Endothelial cell of umbilical vein (primary cell): ENCODE results near the gene COLEC11.

Experiments used
- CTCF ChIP-seq, 2 donors: IDR thresholded peaks; 1 replicate in 1 of 2; 2 replicates in 1 of 2; pipeline ENCODE4 v1.5.1; 2011; ENCODE audit warnings: low read length in 2 of 2, mild to moderate bottlenecking in 2 of 2, moderate library complexity in 2 of 2, control low read depth in 1 of 2, inconsistent platforms in 1 of 2, low read depth in 1 of 2; ENCODE audit not compliant: insufficient read depth in 1 of 2; ENCODE audit errors: extremely low read depth in 1 of 2
- EZH2 ChIP-seq: IDR thresholded peaks from 2 replicates; pipeline ENCODE4 v1.6.1; 2012; ENCODE audit warnings: borderline replicate concordance, low read depth, mild to moderate bottlenecking, moderate library complexity, low read length, inconsistent platforms; ENCODE audit not compliant: severe bottlenecking
- FOS ChIP-seq: IDR thresholded peaks from 2 replicates; pipeline ENCODE4 v1.6.1; 2011; ENCODE audit warnings: mild to moderate bottlenecking, low read length, moderate library complexity, borderline replicate concordance; ENCODE audit not compliant: insufficient read depth
- JUN ChIP-seq: IDR thresholded peaks from 2 replicates; pipeline ENCODE4 v1.6.1; 2011; ENCODE audit warnings: borderline replicate concordance, low read depth; ENCODE audit not compliant: insufficient read length, insufficient read depth
- MAX ChIP-seq: IDR thresholded peaks from 2 replicates; pipeline ENCODE4 v1.6.1; 2011; ENCODE audit not compliant: insufficient read depth, insufficient read length
- MYC ChIP-seq: IDR thresholded peaks from one replicate; pipeline ENCODE4 v1.6.1; 2011; ENCODE audit warnings: mild to moderate bottlenecking, low read depth, low read length
- POLR2A ChIP-seq: IDR thresholded peaks from 2 replicates; pipeline ENCODE4 v1.6.1; 2012; ENCODE audit warnings: low read depth, mild to moderate bottlenecking, control low read depth, low read length
- POLR2AphosphoS5 ChIP-seq: IDR thresholded peaks from 2 replicates; pipeline ENCODE4 v1.6.1; 2012; ENCODE audit warnings: low read depth, mild to moderate bottlenecking, control low read depth, low read length, moderate library complexity; ENCODE audit not compliant: insufficient read depth

- TF ChIP-seq CTCF (IDR thresholded peaks at IDR 0.05; ENCODE audit: extremely low read depth in 1 of 2, insufficient read depth in 1 of 2, low read depth in 1 of 2, low read length in 2 of 2) (no peak), MAX (no peak), POLR2A (no peak), MYC (no peak), JUN (no peak), EZH2 (no peak), POLR2AphosphoS5 (no peak), FOS (no peak)
Measured at GRCh38 chr2:3547915-3548314, 47.0 kb upstream of the COLEC11 start.
